Loucy (cell line): ENCODE measurements around the gene SMPDL3A.

Experiments used
- H2AFZ ChIP-seq: fragments of 200-600 bp; sonication (generic); 2 replicates; pipeline ENCODE4 v1.6.0; 2016; ENCODE audit warnings: antibody characterized with exemption, mild to moderate bottlenecking, low read length, moderate library complexity
- H3F3A ChIP-seq: fragments of 200-600 bp; 2 replicates; pipeline ENCODE4 v1.6.0; 2016; ENCODE audit warnings: antibody characterized with exemption, low read depth, mild to moderate bottlenecking
- H3K27me3 ChIP-seq: fragments of 200-600 bp; sonication (generic); 2 replicates; pipeline ENCODE4 v1.6.1; 2014; ENCODE audit warnings: low read length, mild to moderate bottlenecking; ENCODE audit not compliant: insufficient read depth, poor library complexity, severe bottlenecking
- H3K36me3 ChIP-seq: fragments of 200-600 bp; sonication (generic); 2 replicates; pipeline ENCODE4 v1.6.1; 2016; ENCODE audit warnings: low read length; ENCODE audit not compliant: insufficient read depth
- H3K4me1 ChIP-seq: fragments of 200-600 bp; sonication (generic); 2 replicates; pipeline ENCODE4 v1.5.1; 2014; ENCODE audit warnings: low read length, mild to moderate bottlenecking; ENCODE audit not compliant: insufficient read depth, poor library complexity, severe bottlenecking
- H3K4me2 ChIP-seq: fragments of 200-600 bp; sonication (generic); 2 replicates; pipeline ENCODE4 v1.6.0; 2014; ENCODE audit warnings: antibody characterized with exemption, low read length, low read depth, mild to moderate bottlenecking; ENCODE audit not compliant: poor library complexity, severe bottlenecking
- H3K4me3 ChIP-seq: fragments of 200-600 bp; sonication (generic); 2 replicates; pipeline ENCODE4 v1.5.1; 2014; ENCODE audit warnings: low read length, mild to moderate bottlenecking, mixed read lengths; ENCODE audit not compliant: poor library complexity, severe bottlenecking
- H3K79me2 ChIP-seq: fragments of 200-600 bp; sonication (generic); 2 replicates; pipeline ENCODE4 v1.6.1; 2014; ENCODE audit warnings: low read length; ENCODE audit not compliant: insufficient read depth
- H3K9ac ChIP-seq: fragments of 200-600 bp; sonication (generic); 2 replicates; pipeline ENCODE4 v1.6.0; 2014; ENCODE audit warnings: mild to moderate bottlenecking, low read depth, low read length, moderate library complexity; ENCODE audit not compliant: poor library complexity, severe bottlenecking
- H3K9me2 ChIP-seq: fragments of 200-600 bp; sonication (generic); replicated peaks from 2 replicates; pipeline ENCODE4 v1.6.1; 2016; ENCODE audit warnings: low read depth, low read length, mixed read lengths
- H3K9me3 ChIP-seq: fragments of 200-600 bp; sonication (generic); 2 replicates; pipeline ENCODE4 v1.6.1; 2014; ENCODE audit warnings: mild to moderate bottlenecking, antibody characterized with exemption, low read length, low read depth; ENCODE audit not compliant: insufficient read depth
- H4K20me1 ChIP-seq: fragments of 200-600 bp; sonication (generic); 2 replicates; pipeline ENCODE4 v1.6.0; 2014; ENCODE audit warnings: antibody characterized with exemption, low read length, mild to moderate bottlenecking; ENCODE audit not compliant: insufficient read depth, poor library complexity, severe bottlenecking
- EZH2phosphoT487 ChIP-seq: fragments of 200-600 bp; IDR thresholded peaks from 2 replicates; pipeline ENCODE4 v1.6.1; 2018; ENCODE audit warnings: antibody characterized with exemption, mild to moderate bottlenecking, moderate library complexity, borderline replicate concordance
- TF ChIP-seq, protein P1 (sequence below): fragments of 200-600 bp; sonication (generic); conservative IDR thresholded peaks from 2 replicates; pipeline ENCODE4 v1.5.1; 2014; ENCODE audit warnings: mild to moderate bottlenecking, antibody characterized with exemption, low read length

Gene SMPDL3A

DNA sequence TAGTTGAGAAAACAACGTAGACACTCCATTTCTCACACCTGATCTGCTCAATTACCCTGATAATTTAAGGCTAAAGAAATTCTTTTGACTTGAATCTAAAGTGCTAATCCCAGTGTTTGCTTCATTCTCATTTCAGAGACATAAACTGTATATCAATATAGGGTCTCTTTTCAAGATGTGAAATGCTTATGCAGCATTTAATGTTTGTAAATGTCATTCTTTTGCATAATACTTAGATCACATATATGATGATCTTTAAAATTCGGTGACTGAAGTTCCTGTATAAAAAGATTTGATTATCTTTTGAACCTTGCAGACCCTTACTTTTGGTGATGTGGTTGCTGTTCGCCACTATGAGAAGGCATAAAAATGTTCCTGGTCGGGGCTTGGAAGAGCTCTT lies 5.7 kb upstream of the SMPDL3A start:
- Histone ChIP-seq H3K79me2 (no peaks in the 10 kb centered on the region), H3K36me3 (no peaks in the 10 kb centered on the region), H3K4me2 (no peak overlapping the region), H3K9me2 (no peaks in the 10 kb centered on the region), H4K20me1 (no peaks in the 10 kb centered on the region), H3K4me3 (no peak overlapping the region), H3K27me3 (no peaks in the 10 kb centered on the region), H3F3A (no peaks in the 10 kb centered on the region), H2AFZ (no peak overlapping the region), H3K4me1 (no peaks in the 10 kb centered on the region), H3K9me3 (no peaks in the 10 kb centered on the region), H3K9ac (no peak overlapping the region)
- TF ChIP-seq, protein P1, sequence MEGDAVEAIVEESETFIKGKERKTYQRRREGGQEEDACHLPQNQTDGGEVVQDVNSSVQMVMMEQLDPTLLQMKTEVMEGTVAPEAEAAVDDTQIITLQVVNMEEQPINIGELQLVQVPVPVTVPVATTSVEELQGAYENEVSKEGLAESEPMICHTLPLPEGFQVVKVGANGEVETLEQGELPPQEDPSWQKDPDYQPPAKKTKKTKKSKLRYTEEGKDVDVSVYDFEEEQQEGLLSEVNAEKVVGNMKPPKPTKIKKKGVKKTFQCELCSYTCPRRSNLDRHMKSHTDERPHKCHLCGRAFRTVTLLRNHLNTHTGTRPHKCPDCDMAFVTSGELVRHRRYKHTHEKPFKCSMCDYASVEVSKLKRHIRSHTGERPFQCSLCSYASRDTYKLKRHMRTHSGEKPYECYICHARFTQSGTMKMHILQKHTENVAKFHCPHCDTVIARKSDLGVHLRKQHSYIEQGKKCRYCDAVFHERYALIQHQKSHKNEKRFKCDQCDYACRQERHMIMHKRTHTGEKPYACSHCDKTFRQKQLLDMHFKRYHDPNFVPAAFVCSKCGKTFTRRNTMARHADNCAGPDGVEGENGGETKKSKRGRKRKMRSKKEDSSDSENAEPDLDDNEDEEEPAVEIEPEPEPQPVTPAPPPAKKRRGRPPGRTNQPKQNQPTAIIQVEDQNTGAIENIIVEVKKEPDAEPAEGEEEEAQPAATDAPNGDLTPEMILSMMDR, result no peak
- TF ChIP-seq EZH2phosphoT487, result no peak

GRCh38 chr6:122785891-122786290 lies 3.2 kb upstream of the SMPDL3A start:
- H2AFZ ChIP-seq, result no peak overlapping the region
- no peaks in the 10 kb centered on the region for H3K9me2 ChIP-seq
- H3K36me3 ChIP-seq, result no peaks in the 10 kb centered on the region
- no peaks in the 10 kb centered on the region for H3K79me2 ChIP-seq
- no peaks in the 10 kb centered on the region for H3K4me1 ChIP-seq
- H3K9ac ChIP-seq, result no peak overlapping the region
- H3K27me3 ChIP-seq, result no peaks in the 10 kb centered on the region
- no peaks in the 10 kb centered on the region for H3K9me3 ChIP-seq
- TF ChIP-seq, protein P1, result no peak
- TF ChIP-seq EZH2phosphoT487, result no peak
- no peaks in the 10 kb centered on the region for H4K20me1 ChIP-seq
- H3K4me2 ChIP-seq, result no peak overlapping the region
- H3F3A ChIP-seq, result no peaks in the 10 kb centered on the region
- H3K4me3 ChIP-seq, result no peak overlapping the region

GRCh38 chr6:122787721-122788120 lies 1.3 kb upstream of the SMPDL3A start:
- TF ChIP-seq EZH2phosphoT487, result no peak
- TF ChIP-seq, protein P1, result no peak
- Histone ChIP-seq H3K9me3 (no peaks in the 10 kb centered on the region), H3K9ac (no peak overlapping the region), H3K79me2 (no peaks in the 10 kb centered on the region), H3K4me3 (no peak overlapping the region), H3K4me1 (no peaks in the 10 kb centered on the region), H3K4me2 (no peak overlapping the region), H2AFZ (no peak overlapping the region), H3K9me2 (no peaks in the 10 kb centered on the region), H3K27me3 (no peaks in the 10 kb centered on the region), H4K20me1 (no peaks in the 10 kb centered on the region), H3K36me3 (no peaks in the 10 kb centered on the region), H3F3A (no peaks in the 10 kb centered on the region)
